HG02884 (cell line): ENCODE data around the gene LIMCH1.

Experiments used
- ATAC-seq: cut with Tn5 transposase; IDR thresholded peaks from one replicate; pipeline ENCODE4 v1.9.1; 2021; ENCODE audit warnings: mild to moderate bottlenecking, moderate library complexity; ENCODE audit not compliant: unreplicated experiment

Gene LIMCH1

GRCh38 chr4:41528512-41529205, 9.3 kb upstream of the LIMCH1 start:
- ATAC-seq, result no peak

- no peak for ATAC-seq
These were observed 7.2 kb upstream of the LIMCH1 start for GRCh38 chr4:41530741-41531140.

- ATAC-seq, result no peak
These were observed 5.6 kb upstream of the LIMCH1 start for GRCh38 chr4:41532336-41532735.

GRCh38 chr4:41532882-41533281, 5.1 kb upstream of the LIMCH1 start:
- no peak for ATAC-seq

GRCh38 chr4:41533680-41534079, 4.3 kb upstream of the LIMCH1 start:
- ATAC-seq, result no peak

GRCh38 chr4:41534404-41534803, 3.6 kb upstream of the LIMCH1 start:
- no peak for ATAC-seq

- ATAC-seq, result no peak
These were observed 2.0 kb upstream of the LIMCH1 start for GRCh38 chr4:41535911-41536371.

- ATAC-seq, result no peak
These were observed 566 bp upstream of the LIMCH1 start for GRCh38 chr4:41537292-41537890.

GRCh38 chr4:41538887-41539498, 1.0 kb downstream of the LIMCH1 start:
- ATAC-seq, result no peak

GRCh38 chr4:41539711-41540110, 1.8 kb downstream of the LIMCH1 start:
- ATAC-seq, result no peak

GRCh38 chr4:41540687-41541086, 2.7 kb downstream of the LIMCH1 start:
- ATAC-seq, result no peak

GRCh38 chr4:41541687-41542094, 3.7 kb downstream of the LIMCH1 start:
- no peak for ATAC-seq

GRCh38 chr4:41542526-41543275, 4.7 kb downstream of the LIMCH1 start:
- no peak for ATAC-seq

- ATAC-seq, result no peak
These were observed 7.3 kb downstream of the LIMCH1 start for GRCh38 chr4:41545238-41545637.

- no peak for ATAC-seq
These were observed 8.7 kb downstream of the LIMCH1 start for GRCh38 chr4:41546638-41547037.

GRCh38 chr4:41548305-41548880, 10.4 kb downstream of the LIMCH1 start:
- ATAC-seq, result no peak

- ATAC-seq, result no peak
These were observed 11.5 kb downstream of the LIMCH1 start for GRCh38 chr4:41549478-41549877.

GRCh38 chr4:41550308-41550707, 12.4 kb downstream of the LIMCH1 start:
- ATAC-seq, result no peak

- no peak for ATAC-seq
These were observed 13.6 kb downstream of the LIMCH1 start for GRCh38 chr4:41551536-41551935.

GRCh38 chr4:41554905-41555304, 16.9 kb downstream of the LIMCH1 start:
- ATAC-seq, result no peak

- no peak for ATAC-seq
These were observed 18.6 kb downstream of the LIMCH1 start for GRCh38 chr4:41556526-41556925.
